Diencephalon (tissue), 1 donor: Measurements from ENCODE around the gene CHN1. TPM values are rescaled to one million over a fixed set of nuclear protein-coding genes. Genes with fewer than 3 reads are reported as not detected.

Experiments
- small RNA-seq: library from RNA; depleted of rRNA; stranded (forward); fragments of <200 nt; gene quantifications from one replicate; pipeline ENCODE3, GENCODE V24; 2014
- total RNA-seq: library from RNA; depleted of rRNA; stranded (reverse); fragments of >200 nt; gene quantifications from one replicate; pipeline ENCODE4 v1.2.3, GENCODE V29; 2014

Gene CHN1, protein sequence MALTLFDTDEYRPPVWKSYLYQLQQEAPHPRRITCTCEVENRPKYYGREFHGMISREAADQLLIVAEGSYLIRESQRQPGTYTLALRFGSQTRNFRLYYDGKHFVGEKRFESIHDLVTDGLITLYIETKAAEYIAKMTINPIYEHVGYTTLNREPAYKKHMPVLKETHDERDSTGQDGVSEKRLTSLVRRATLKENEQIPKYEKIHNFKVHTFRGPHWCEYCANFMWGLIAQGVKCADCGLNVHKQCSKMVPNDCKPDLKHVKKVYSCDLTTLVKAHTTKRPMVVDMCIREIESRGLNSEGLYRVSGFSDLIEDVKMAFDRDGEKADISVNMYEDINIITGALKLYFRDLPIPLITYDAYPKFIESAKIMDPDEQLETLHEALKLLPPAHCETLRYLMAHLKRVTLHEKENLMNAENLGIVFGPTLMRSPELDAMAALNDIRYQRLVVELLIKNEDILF
- total RNA-seq = 99.7 TPM

GRCh38 chr2:175004980-175005732 lies at the start of gene CHN1:
TSS of gene CHN1 (minus strand) at chr2:175005381. CDS start at chr2:175004912, 469 bp downstream.

GRCh38 chr2:174764280-174765255 lies 240.6 kb downstream of the CHN1 start, which contains the start of gene CHRNA1:
TSS of gene CHRNA1 (minus strand) at chr2:174764472. CDS start at chr2:174764394, 78 bp downstream.

Small RNAs within 50 kb of the gene (small RNA-seq; reads per million reads assigned to genes)
- gene RNU6-1290P = not detected
- not detected for gene RNU6-763P

Other genes starting within 250 kb of the CHN1 start
- gene CHRNA1, start 240.9 kb downstream of the CHN1 start, total RNA-seq = not detected
- gene ATF2, start 162.8 kb upstream of the CHN1 start, total RNA-seq = 158 TPM
- 108 TPM for gene ATP5MC3, start 176.3 kb upstream of the CHN1 start, total RNA-seq